A549 (cell line): Measurements from ENCODE around the gene TRERF1. TPM values are rescaled to one million over a fixed set of nuclear protein-coding genes. Genes with fewer than 3 reads are reported as not detected.

Experiments
- ATAC-seq, 2 experiments: fragments of 200-7000 bp in 1 of 2; fragments of >200 bp in 1 of 2; cut with Nextera tagmentation in 1 of 2; cut with Tn5 transposase in 1 of 2; 3 replicates each; pipeline versions ENCODE4 v1.8.0 to v1.9.1; 2018 to 2020; ENCODE audit warnings: mild to moderate bottlenecking in 1 of 2, moderate library complexity in 1 of 2
- CTCF ChIA-PET: fragments of 300-600 bp; sonication (Branson Sonifier 250); formaldehyde crosslinking; extraction: SDS; loops from one replicate; lab custom pipeline; 2021; ENCODE audit warnings: antibody characterized with exemption, inconsistent platforms; lab: Yijun Ruan, JAX
- POLR2A ChIA-PET: fragments of 350-600 bp; formaldehyde crosslinking; extraction: SDS; loops from one replicate; lab custom pipeline; 2021; ENCODE audit warnings: antibody characterized with exemption, inconsistent platforms; lab: Yijun Ruan, JAX
- DNase-seq, 2 experiments: peaks; one replicate each; pipeline versions ENCODE4 v3.0.0 to v3.0.0-alpha.2; 2011 to 2016; ENCODE audit warnings: low read depth in 1 of 2, low spot score in 1 of 2
- FAIRE-seq: peaks from 2 replicates; lab custom pipeline; 2011; peaks lifted over from hg19 to GRCh38; lab: Jason Lieb, UNC
- H3K27ac ChIP-seq, 2 experiments: fragments of >200 bp; sonication (Bioruptor Twin); formaldehyde crosslinking; 3 replicates each; pipeline ENCODE4 v1.5.1; 2016 to 2017
- H3K4me1 ChIP-seq: fragments of >200 bp; sonication (Bioruptor Twin); formaldehyde crosslinking; 3 replicates; pipeline ENCODE4 v1.6.1; 2016
- H3K4me2 ChIP-seq: fragments of >200 bp; sonication (Bioruptor Twin); formaldehyde crosslinking; 3 replicates; pipeline ENCODE4 v1.6.1; 2016
- H3K4me3 ChIP-seq: fragments of >200 bp; sonication (Bioruptor Twin); formaldehyde crosslinking; 3 replicates; pipeline ENCODE4 v1.5.1; 2016
- H3K9me3 ChIP-seq: fragments of >200 bp; sonication (Bioruptor Twin); formaldehyde crosslinking; 3 replicates; pipeline ENCODE4 v1.6.1; 2016
- CBX8 ChIP-seq: fragments of 200-600 bp; sonication (generic); IDR thresholded peaks from 2 replicates; pipeline ENCODE4 v1.6.1; 2016
- CTCF ChIP-seq: fragments of >200 bp; sonication (Bioruptor Twin); formaldehyde crosslinking; IDR thresholded peaks from 3 replicates; pipeline ENCODE4 v1.5.1; 2016
- E2F6 ChIP-seq: IDR thresholded peaks from 2 replicates; pipeline ENCODE4 v1.6.1; 2012; ENCODE audit warnings: low read depth, borderline replicate concordance
- EHMT2 ChIP-seq: fragments of 200-600 bp; sonication (generic); IDR thresholded peaks from 2 replicates; pipeline ENCODE4 v1.6.1; 2016; ENCODE audit warnings: antibody characterized with exemption, low read depth, mild to moderate bottlenecking, moderate library complexity
- ESRRA ChIP-seq: fragments of 150-350 bp; IDR thresholded peaks from 2 replicates; pipeline ENCODE4 v1.6.1; 2014; ENCODE audit warnings: mild to moderate bottlenecking, low read length, borderline replicate concordance
- FOXS1 ChIP-seq: fragments of 250-450 bp; sonication (Bioruptor Pico); IDR thresholded peaks from 2 replicates; pipeline ENCODE4 v1.5.0; 2020; ENCODE audit warnings: mild to moderate bottlenecking, moderate library complexity
- HMGXB4 ChIP-seq: fragments of 250-450 bp; sonication (Bioruptor Pico); IDR thresholded peaks from 2 replicates; pipeline ENCODE4 v1.5.0; 2021; ENCODE audit warnings: mild to moderate bottlenecking, moderate library complexity, borderline replicate concordance
- HOXB5 ChIP-seq: fragments of 250-450 bp; sonication (Bioruptor Pico); IDR thresholded peaks from 2 replicates; pipeline ENCODE4 v1.5.0; 2020; ENCODE audit warnings: mild to moderate bottlenecking, moderate library complexity
- JUN ChIP-seq, 2 experiments: fragments of >200 bp; sonication (Bioruptor Twin); formaldehyde crosslinking; IDR thresholded peaks; 2 replicates in 1 of 2; 3 replicates in 1 of 2; pipeline ENCODE4 v1.6.1; 2016 to 2017
- KDM1A ChIP-seq: fragments of 200-600 bp; sonication (generic); IDR thresholded peaks from 2 replicates; pipeline ENCODE4 v1.6.1; 2016; ENCODE audit warnings: low read depth, mild to moderate bottlenecking
- MAFK ChIP-seq: fragments of 450-650 bp; IDR thresholded peaks from 2 replicates; pipeline ENCODE4 v1.6.1; 2014; ENCODE audit not compliant: partially characterized antibody
- MAZ ChIP-seq: fragments of 150-350 bp; IDR thresholded peaks from 2 replicates; pipeline ENCODE4 v1.6.1; 2014; ENCODE audit warnings: antibody characterized with exemption, low read depth, low read length, borderline replicate concordance
- MYC ChIP-seq: IDR thresholded peaks from 2 replicates; pipeline ENCODE4 v1.6.1; 2012; ENCODE audit warnings: mild to moderate bottlenecking, inconsistent platforms, low read length, improper control_type of control experiment, borderline replicate concordance
- POLR2AphosphoS2 ChIP-seq: conservative IDR thresholded peaks from 2 replicates; pipeline ENCODE4 v1.6.1; 2012; ENCODE audit warnings: low read length, improper control_type of control experiment, inconsistent platforms
- RFX5 ChIP-seq: fragments of 450-650 bp; IDR thresholded peaks from 2 replicates; pipeline ENCODE4 v1.7.1; 2014; ENCODE audit warnings: antibody characterized with exemption, mild to moderate bottlenecking, moderate library complexity
- SMC3 ChIP-seq: fragments of >200 bp; sonication (Bioruptor Twin); formaldehyde crosslinking; IDR thresholded peaks from 3 replicates; pipeline ENCODE4 v1.6.1; 2018; ENCODE audit warnings: inconsistent platforms
- SREBF2 ChIP-seq: fragments of 450-650 bp; IDR thresholded peaks from 2 replicates; pipeline ENCODE4 v1.6.1; 2014; ENCODE audit warnings: mild to moderate bottlenecking, moderate library complexity
- TFCP2L1 ChIP-seq: fragments of 250-450 bp; sonication (Bioruptor Pico); IDR thresholded peaks from 2 replicates; pipeline ENCODE4 v1.5.0; 2021; ENCODE audit warnings: mild to moderate bottlenecking
- ZC3H11A ChIP-seq: fragments of 450-650 bp; IDR thresholded peaks from 2 replicates; pipeline ENCODE4 v1.6.1; 2014; ENCODE audit warnings: antibody characterized with exemption, mild to moderate bottlenecking
- ZNF302 ChIP-seq: fragments of 250-450 bp; sonication (Bioruptor Pico); IDR thresholded peaks from 2 replicates; pipeline ENCODE4 v1.9.0; 2021; ENCODE audit warnings: inconsistent platforms, mild to moderate bottlenecking, moderate library complexity
- WGBS: methylation state at CpG from one replicate; pipeline ENCODE4 v1.1.6; 2017; ENCODE audit errors: missing lambda C conversion rate; 5-methylcytosine and 5-hydroxymethylcytosine counted together
- polyA plus RNA-seq, 4 experiments: library from polyadenylated mRNA; depleted of rRNA in 3 of 4; stranded (reverse); fragments of >200 nt; fragmentation: RNase III in 1 of 4; extraction: RNeasy Plus Mini Kit Qiagen cat#74134 plus additional on column Dnase treatment in 1 of 4; gene quantifications; 2 replicates in 3 of 4; 3 replicates in 1 of 4; pipeline ENCODE4 v1.2.3, GENCODE V29; 2011 to 2017

TRERF1 gene
- polyA plus RNA-seq, 2 of the 4 experiments (the other 2 are of a cell fraction), result 2.4 to 3.5 TPM

- Histone ChIP-seq H3K9me3 (no peaks in the 10 kb centered on the region), H3K4me1 (peaks cover 19% of the 10 kb centered on the region), H3K27ac (no peak overlapping the region), H3K4me2 (no peak overlapping the region), H3K4me3 (no peak overlapping the region)
- 77% methylated on average over 5 of the region's 5 CpGs for WGBS
- ATAC-seq, result no peak
- TF ChIP-seq ESRRA, result no peak
- no peak for TF ChIP-seq RFX5
- TF ChIP-seq POLR2AphosphoS2, result no peak
- TF ChIP-seq CBX8, result no peak
- TF ChIP-seq ZC3H11A, result no peak
- TF ChIP-seq EHMT2, result no peak
- no peak for TF ChIP-seq SREBF2
- no peak for TF ChIP-seq TFCP2L1 (CRISPR knock-in tag)
- no peak for FAIRE-seq
- DNase-seq, result no peak
- ChIA-PET POLR2A (interaction anchor here (0.5 kb wide), 1 partner anchor 295 kb away, joined by 5 read pairs; the partner anchor contains the start of gene USP49), CTCF (interaction anchor here (0.6 to 0.9 kb wide), 4 partner anchors 12 to 403 kb away, joined by 3 read pairs; partner anchors contain the start of gene TOMM6)
Measured at GRCh38 chr6:42190554-42191183, 261.1 kb downstream of the TRERF1 start.

GRCh38 chr6:42188406-42188805, 263.3 kb downstream of the TRERF1 start:
- Histone ChIP-seq H3K9me3 (no peaks in the 10 kb centered on the region), H3K4me1 (peaks cover 12% of the 10 kb centered on the region), H3K27ac (no peak overlapping the region), H3K4me3 (no peak overlapping the region), H3K4me2 (no peak overlapping the region)
- POLR2A ChIA-PET, result no interaction called here
- FAIRE-seq, result no peak
- WGBS, result 88% methylated on average over 6 of the region's 6 CpGs
- TF ChIP-seq FOXS1 (no peak), MAFK (no peak), JUN (IDR thresholded peaks at IDR 0.05) (no peak), HMGXB4 (CRISPR knock-in tag) (no peak), ZNF302 (CRISPR knock-in tag) (no peak)
- CTCF ChIA-PET, result interaction anchor here (0.9 to 2.3 kb wide), 3 partner anchors 15 to 26 kb away, joined by 3 to 5 read pairs (median 4); no protein-coding TSS in a partner anchor
- DNase-seq, result no peak
- ATAC-seq, result no peak

GRCh38 chr6:42185597-42185996, 266.1 kb downstream of the TRERF1 start:
- no peaks in the 10 kb centered on the region for H3K9me3 ChIP-seq
- H3K4me1 ChIP-seq, result no peaks in the 10 kb centered on the region
- H3K4me3 ChIP-seq, result no peak overlapping the region
- no peak for TF ChIP-seq MYC
- TF ChIP-seq EHMT2, result no peak
- TF ChIP-seq E2F6, result no peak
- TF ChIP-seq CTCF, result no peak
- no peak for TF ChIP-seq HOXB5 (CRISPR knock-in tag)
- TF ChIP-seq RFX5, result no peak
- TF ChIP-seq MAZ, result no peak
- TF ChIP-seq KDM1A, result no peak
- TF ChIP-seq SMC3, result no peak
- TF ChIP-seq TFCP2L1 (CRISPR knock-in tag), result no peak
- ATAC-seq (no peak), FAIRE-seq (no peak), DNase-seq (no peak)
- POLR2A ChIA-PET, result no interaction called here
- no peak overlapping the region for H3K27ac ChIP-seq
- no peak overlapping the region for H3K4me2 ChIP-seq
- 85% methylated on average over 9 of the region's 10 CpGs for WGBS
- CTCF ChIA-PET, result interaction anchor here (0.8 to 1.1 kb wide), 3 partner anchors 16 to 111 kb away, joined by 3 to 4 read pairs (median 4); no protein-coding TSS in a partner anchor
